Measurements from ENCODE around the gene BLTP3B. TPM values are rescaled to one million over a fixed set of nuclear protein-coding genes. Genes with fewer than 3 reads are reported as not detected.

Gene BLTP3B
- total RNA-seq, 1 experiment from 2014 or later: 19.8 TPM

DNA sequence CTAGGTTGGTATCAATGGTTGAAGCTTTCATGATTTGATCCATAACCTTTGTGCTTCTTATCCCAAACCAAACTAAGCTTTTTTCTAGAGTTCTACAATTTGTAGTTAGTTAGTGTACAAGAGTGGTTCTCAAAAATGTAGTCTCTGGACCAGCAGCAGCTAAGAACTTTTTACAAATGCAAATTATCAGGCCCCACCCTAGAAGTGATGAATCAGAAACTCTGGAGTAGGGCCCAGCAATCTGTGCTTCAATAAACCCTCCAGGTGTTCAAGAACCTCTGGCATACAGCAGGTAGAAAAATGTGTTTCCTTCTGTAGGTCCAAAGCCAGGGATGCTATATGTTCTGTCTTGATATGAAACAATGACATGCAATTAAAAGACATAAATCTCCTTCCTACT lies 31.8 kb upstream of the BLTP3B start:
- H3K4me3 ChIP-seq: no peak overlapping the region
- intact Hi-C loops (cut with micrococcal nuclease; ENCODE audit: unreplicated experiment): no loop called here
- H3K27ac ChIP-seq: no peak overlapping the region
- no peaks in the 10 kb centered on the region for H3K9me3 ChIP-seq (ENCODE audit: insufficient read depth, low read depth)
- no peaks in the 10 kb centered on the region for H3K9me2 ChIP-seq (ENCODE audit: insufficient read depth)
- no peak for DNase-seq
- POLR2A ChIA-PET (ENCODE audit: unreplicated experiment): no interaction called here
- no peaks in the 10 kb centered on the region for H3F3A ChIP-seq (ENCODE audit: insufficient read depth, low read depth)
- CTCF ChIA-PET: no interaction called here
- no peaks in the 10 kb centered on the region for H3K79me2 ChIP-seq (ENCODE audit: low read depth)
- no peak overlapping the region for H3K4me2 ChIP-seq
- H3K4me1 ChIP-seq (replicated peaks; ENCODE audit: insufficient read depth): no peaks in the 10 kb centered on the region
- no peaks in the 10 kb centered on the region for H3K27me3 ChIP-seq (ENCODE audit: insufficient read depth, low read depth)
- no peaks in the 10 kb centered on the region; the same call in 1 of the 2 replicates for H3K36me3 ChIP-seq (ENCODE audit: low read depth)
- no peak for TF ChIP-seq CTCF (conservative IDR thresholded peaks at IDR 0.05)
- TF ChIP-seq EZH2 (IDR thresholded peaks at IDR 0.05; ENCODE audit: low read depth): no peak
- no peaks in the 10 kb centered on the region for H4K20me1 ChIP-seq (ENCODE audit: insufficient read depth)
- BruUV-seq (replicated peaks): no TSS peak
- H2AFZ ChIP-seq: no peak overlapping the region

- ChIA-PET POLR2A (ENCODE audit: unreplicated experiment) (no interaction called here), CTCF (no interaction called here)
- H3K79me2 ChIP-seq (ENCODE audit: low read depth): no peaks in the 10 kb centered on the region
- no peak overlapping the region for H3K27ac ChIP-seq
- H3K4me1 ChIP-seq (replicated peaks; ENCODE audit: insufficient read depth): no peaks in the 10 kb centered on the region
- no peak for TF ChIP-seq CTCF (conservative IDR thresholded peaks at IDR 0.05)
- intact Hi-C loops (cut with micrococcal nuclease; ENCODE audit: unreplicated experiment): no loop called here
- H3K4me2 ChIP-seq: no peak overlapping the region
- DNase-seq: no peak
- H3K9me2 ChIP-seq (ENCODE audit: insufficient read depth): no peaks in the 10 kb centered on the region
- H3K36me3 ChIP-seq (ENCODE audit: low read depth): no peaks in the 10 kb centered on the region; the same call in 1 of the 2 replicates
- H3F3A ChIP-seq (ENCODE audit: insufficient read depth, low read depth): no peaks in the 10 kb centered on the region
- BruUV-seq (replicated peaks): no TSS peak
- H2AFZ ChIP-seq: no peak overlapping the region
- no peak overlapping the region for H3K4me3 ChIP-seq
- no peaks in the 10 kb centered on the region for H3K27me3 ChIP-seq (ENCODE audit: insufficient read depth, low read depth)
- no peaks in the 10 kb centered on the region for H4K20me1 ChIP-seq (ENCODE audit: insufficient read depth)
- no peaks in the 10 kb centered on the region for H3K9me3 ChIP-seq (ENCODE audit: insufficient read depth, low read depth)
These were observed 30.4 kb upstream of the BLTP3B start for GRCh38 chr12:100173111-100173510.

GRCh38 chr12:100171248-100171647 lies 28.6 kb upstream of the BLTP3B start:
- Histone ChIP-seq H3K27me3 (ENCODE audit: insufficient read depth, low read depth) (no peaks in the 10 kb centered on the region), H3K9me3 (ENCODE audit: insufficient read depth, low read depth) (no peaks in the 10 kb centered on the region), H3K9me2 (ENCODE audit: insufficient read depth) (no peaks in the 10 kb centered on the region), H3F3A (ENCODE audit: insufficient read depth, low read depth) (no peaks in the 10 kb centered on the region), H3K36me3 (ENCODE audit: low read depth) (no peaks in the 10 kb centered on the region; the same call in 1 of the 2 replicates), H4K20me1 (ENCODE audit: insufficient read depth) (no peaks in the 10 kb centered on the region), H3K4me2 (no peak overlapping the region), H3K79me2 (ENCODE audit: low read depth) (no peaks in the 10 kb centered on the region), H2AFZ (no peak overlapping the region), H3K4me1 (replicated peaks; ENCODE audit: insufficient read depth) (no peaks in the 10 kb centered on the region), H3K27ac (no peak overlapping the region), H3K4me3 (no peak overlapping the region)
- ChIA-PET CTCF (no interaction called here), POLR2A (ENCODE audit: unreplicated experiment) (no interaction called here)
- no peak for DNase-seq
- TF ChIP-seq EZH2 (IDR thresholded peaks at IDR 0.05; ENCODE audit: low read depth) (no peak), CTCF (conservative IDR thresholded peaks at IDR 0.05) (no peak)
- intact Hi-C loops (cut with micrococcal nuclease; ENCODE audit: unreplicated experiment): no loop called here
- BruUV-seq (replicated peaks): no TSS peak
